GM15510 (cell line): ENCODE results near the gene CERS2.

ENCODE experiments used
- POLR2A ChIP-seq: IDR thresholded peaks from 3 replicates; pipeline ENCODE4 v1.6.1; 2011; ENCODE audit warnings: borderline replicate concordance; ENCODE audit not compliant: insufficient read length; ENCODE audit errors: extremely low read depth

CERS2 gene

GRCh38 chr1:150974580-150975478, at the start of gene CERS2:
CERS2 (minus strand) TSS chr1:150974835; CDS start chr1:150969090, 5,745 bp downstream.
- peak; percentile 40 for TF ChIP-seq POLR2A

GRCh38 chr1:151013518-151013917, 38.9 kb upstream of the CERS2 start:
- TF ChIP-seq POLR2A, result no peak

- TF ChIP-seq POLR2A, result no peak
Measured at GRCh38 chr1:151012684-151013471, 38.2 kb upstream of the CERS2 start.

GRCh38 chr1:151011154-151011850, 36.7 kb upstream of the CERS2 start:
- TF ChIP-seq POLR2A, result no peak

- TF ChIP-seq POLR2A, result no peak
Measured at GRCh38 chr1:151010346-151010726, 35.7 kb upstream of the CERS2 start.

DNA sequence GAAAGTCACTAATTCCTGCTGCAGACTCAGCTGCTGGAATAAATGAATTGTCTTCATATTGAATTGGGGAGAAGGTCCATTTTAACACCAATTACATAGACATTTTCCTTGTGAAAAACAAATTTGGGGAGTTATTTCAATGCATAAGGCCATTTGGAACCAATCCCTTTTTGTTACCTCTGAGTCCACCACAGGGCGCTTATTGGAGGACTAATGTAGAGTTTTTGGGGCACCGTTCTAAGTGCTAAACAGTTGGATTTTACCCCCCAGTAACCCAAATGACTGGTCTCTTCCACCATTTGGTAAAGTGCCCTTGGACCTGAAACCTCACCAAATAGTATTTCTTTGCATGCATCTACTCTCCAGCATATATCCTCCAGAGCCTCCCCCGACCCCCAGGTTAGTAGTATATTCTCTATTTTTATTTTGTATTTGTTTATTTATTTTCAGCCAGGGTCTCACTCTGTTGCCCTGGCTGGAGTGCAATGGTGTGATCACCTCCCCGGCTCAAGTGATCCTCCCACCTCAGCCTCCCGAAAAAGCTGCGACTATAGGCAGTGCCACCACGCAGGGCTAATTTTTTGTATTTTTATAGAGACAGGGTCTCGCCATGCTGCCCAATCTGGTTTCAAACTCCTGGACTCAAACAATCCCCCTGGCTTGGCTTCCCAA, 35.2 kb upstream of the CERS2 start:
- no peak for TF ChIP-seq POLR2A

- no peak for TF ChIP-seq POLR2A
Measured at GRCh38 chr1:151009206-151009587, 34.6 kb upstream of the CERS2 start.

DNA sequence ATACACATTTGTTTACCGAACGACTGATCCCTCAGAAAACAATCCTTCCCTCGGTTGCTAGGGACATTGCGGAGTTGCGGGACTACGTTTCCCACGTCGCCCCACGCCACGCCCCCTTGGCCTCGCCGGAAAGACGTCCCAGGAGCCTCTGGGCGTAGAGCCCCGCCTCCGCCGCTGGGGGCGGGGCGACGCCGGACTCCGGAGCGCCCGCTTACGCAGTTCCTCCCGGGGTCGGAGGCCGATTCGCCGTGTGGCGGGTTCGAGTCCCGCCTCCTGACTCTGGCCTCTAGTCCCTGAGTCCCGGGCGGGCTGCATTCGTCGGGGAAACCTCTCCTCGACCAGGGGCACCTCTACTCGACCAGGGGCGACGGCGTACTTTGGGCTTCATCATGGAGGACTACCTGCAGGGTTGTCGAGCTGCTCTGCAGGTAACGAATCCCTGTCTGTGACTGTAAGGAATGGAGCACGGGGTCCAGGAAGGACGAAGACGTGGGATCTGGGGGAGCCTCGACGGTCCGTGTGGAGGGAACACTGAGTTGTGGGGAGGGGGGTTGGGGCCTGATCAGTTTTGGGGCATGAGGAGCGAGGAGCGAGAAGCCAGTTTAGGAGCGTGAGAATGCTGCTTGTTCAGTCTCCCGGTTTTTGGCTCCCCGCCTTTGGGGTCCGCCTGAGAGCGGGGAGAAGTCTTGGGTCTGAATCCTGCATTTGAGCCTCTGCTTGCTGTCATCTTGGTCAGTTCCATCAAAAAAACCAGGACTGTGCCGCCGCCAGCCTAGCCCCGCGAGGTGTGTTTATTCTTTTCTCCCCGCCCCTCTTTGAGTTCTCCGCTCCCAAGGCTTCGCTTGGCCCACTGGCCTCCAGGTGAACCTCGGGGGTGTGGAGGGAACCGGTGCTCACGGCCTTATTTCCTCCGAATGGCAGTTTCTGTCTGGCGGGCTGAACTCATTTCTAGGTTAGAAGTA, 33.9 kb upstream of the CERS2 start, which contains the start of gene PRUNE1:
PRUNE1 (plus strand) TSS at position 206 of the 962 bp plus-strand sequence; CDS start at position 390, 184 bp downstream.
- peak; percentile 56 for TF ChIP-seq POLR2A

DNA sequence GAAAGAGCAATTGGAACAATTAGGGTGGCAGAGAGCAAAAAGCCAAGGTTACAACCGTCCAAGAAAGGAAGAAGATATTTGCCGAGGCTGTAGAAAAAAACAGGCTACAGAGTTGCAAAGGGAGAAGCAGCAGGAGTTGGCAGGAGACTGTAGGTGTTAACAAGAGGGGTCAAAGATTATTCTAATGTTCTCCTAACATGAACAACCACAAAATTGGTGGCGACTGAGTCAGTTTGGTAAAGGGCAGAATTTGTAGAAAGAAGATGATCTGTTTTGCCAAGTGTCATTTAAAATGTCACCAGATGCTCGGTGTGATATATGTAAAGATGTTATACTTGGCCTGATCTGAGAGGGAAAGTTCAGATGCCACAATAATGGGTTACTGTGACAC, 33.2 kb upstream of the CERS2 start:
- no peak for TF ChIP-seq POLR2A

GRCh38 chr1:151006327-151007052, 31.9 kb upstream of the CERS2 start, which contains the start of gene MINDY1:
MINDY1 (minus strand) TSS chr1:151006902; CDS start chr1:151002617, 4,285 bp downstream.
- peak; percentile 28 for TF ChIP-seq POLR2A

DNA sequence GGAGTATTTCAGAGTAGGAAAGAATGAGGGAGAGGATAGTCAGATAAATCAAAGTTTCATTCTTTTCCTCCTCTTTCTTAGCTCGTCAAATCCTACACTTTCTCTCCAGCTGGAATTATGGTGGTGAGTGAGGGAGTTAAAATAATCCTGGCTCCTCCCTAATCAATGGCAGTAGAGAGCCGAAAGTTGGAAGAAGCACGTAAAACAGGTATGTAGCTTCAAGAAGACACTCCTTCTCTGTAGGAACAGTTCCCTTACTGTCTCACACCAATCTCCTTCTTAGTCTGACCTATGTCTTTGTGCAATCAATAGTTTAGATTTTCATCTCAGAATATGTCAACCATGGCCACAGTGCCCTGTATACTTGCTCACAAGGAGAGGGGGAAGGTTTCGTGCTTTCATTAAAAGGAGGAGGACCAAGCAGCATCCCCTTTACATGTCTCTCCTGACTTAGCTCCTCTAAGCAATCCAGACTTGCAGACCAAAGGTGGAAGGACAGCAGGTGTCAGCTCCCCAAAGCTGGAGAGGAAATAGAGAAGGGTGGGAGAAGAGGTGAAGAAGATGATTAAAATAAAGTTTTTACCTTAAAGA, 31.2 kb upstream of the CERS2 start:
- no peak for TF ChIP-seq POLR2A

DNA sequence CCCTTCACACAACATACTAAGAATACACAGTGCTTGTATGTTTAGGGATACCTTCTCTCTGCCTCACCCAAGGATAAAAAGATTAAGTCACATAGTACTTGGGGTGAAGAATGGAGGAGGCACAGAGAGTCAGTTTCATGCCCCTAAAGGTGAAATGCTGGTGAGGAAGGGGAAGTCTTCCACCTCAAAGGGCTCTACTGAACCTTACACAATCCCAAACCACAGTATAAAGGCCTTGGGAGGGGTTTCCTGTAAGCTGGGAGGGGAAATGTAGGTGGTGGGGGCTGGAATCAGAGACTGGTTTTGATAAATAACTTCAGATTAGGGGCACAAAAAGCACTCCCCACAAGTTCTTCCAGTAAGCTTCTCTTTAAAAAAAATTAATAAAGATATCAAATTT, 28.5 kb upstream of the CERS2 start:
- TF ChIP-seq POLR2A, result no peak

DNA sequence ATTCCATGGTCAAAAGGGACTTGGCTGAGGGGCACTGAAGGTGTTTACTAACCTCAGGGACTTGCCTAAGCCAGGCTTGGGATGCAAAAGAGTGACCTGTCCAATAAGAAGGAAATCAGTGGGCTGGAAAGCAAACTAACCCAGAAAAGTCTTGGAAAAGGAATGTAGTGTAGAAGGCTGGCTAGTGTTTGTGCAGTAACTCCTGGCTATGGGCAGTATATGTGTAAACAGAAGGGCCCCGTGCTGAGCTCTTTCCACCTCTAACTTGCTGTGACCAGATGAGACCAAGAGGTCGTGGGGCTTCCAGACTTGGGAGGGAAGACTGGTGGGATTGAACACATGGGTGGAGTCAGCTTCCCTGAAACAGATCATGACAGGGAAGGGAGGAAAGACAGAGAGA, 28.0 kb upstream of the CERS2 start:
- TF ChIP-seq POLR2A, result no peak

- TF ChIP-seq POLR2A, result no peak
Measured at GRCh38 chr1:151002051-151002450, 27.4 kb upstream of the CERS2 start.
